ENCODE results near the gene MEIS1.

Gene MEIS1

DNA sequence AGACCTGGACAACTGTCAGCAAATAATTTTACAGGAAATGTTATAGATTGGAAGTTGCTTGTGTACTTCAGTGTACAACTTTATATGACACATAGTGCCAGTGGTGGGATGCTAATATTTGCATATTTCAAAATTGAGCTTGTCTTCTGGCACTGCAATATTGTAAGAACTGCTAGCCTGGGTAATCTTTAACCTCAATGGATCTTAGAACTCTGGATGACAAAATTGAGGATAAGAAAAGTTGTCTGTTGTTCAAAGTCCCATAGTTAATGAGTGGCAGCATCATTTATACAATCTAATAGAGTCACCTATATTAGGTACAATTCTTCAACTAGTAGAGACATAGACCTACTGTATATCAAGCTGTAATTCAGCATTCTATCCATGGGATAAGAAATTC lies 110.3 kb downstream of the MEIS1 start:
- Mint-ChIP-seq H3K27ac (no peak overlapping the region), H3K36me3 (ENCODE audit: low read depth) (no peaks in the 10 kb centered on the region), H3K4me3 (no peak overlapping the region), H3K4me1 (ENCODE audit: low read depth) (no peaks in the 10 kb centered on the region), H3K9me3 (no peaks in the 10 kb centered on the region), H3K27me3 (no peaks in the 10 kb centered on the region)
- intact Hi-C loops (cut with micrococcal nuclease) = no loop called here

DNA sequence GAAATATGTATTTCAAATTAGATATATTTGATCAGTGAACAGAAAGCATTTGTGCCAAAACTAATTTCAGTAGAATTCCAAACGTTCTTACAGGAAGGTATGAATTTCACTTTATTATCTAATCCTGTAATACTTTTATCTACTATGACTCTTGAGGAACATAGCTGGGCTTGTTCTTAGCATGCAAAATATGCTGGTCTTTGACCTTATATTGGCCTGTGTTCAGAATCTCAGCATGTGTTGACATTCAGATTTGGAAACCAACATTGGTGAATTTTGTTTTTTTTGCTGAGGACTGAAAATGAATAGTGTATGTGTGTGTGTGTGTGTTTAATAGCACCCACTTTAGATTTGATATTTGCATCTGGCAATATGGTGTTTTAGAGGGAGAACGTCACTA lies 112.2 kb downstream of the MEIS1 start:
- Mint-ChIP-seq H3K4me1 (ENCODE audit: low read depth) (no peaks in the 10 kb centered on the region), H3K27ac (no peak overlapping the region), H3K9me3 (no peaks in the 10 kb centered on the region), H3K27me3 (no peaks in the 10 kb centered on the region), H3K36me3 (ENCODE audit: low read depth) (no peaks in the 10 kb centered on the region), H3K4me3 (no peak overlapping the region)
- intact Hi-C loops (cut with micrococcal nuclease) = no loop called here

DNA sequence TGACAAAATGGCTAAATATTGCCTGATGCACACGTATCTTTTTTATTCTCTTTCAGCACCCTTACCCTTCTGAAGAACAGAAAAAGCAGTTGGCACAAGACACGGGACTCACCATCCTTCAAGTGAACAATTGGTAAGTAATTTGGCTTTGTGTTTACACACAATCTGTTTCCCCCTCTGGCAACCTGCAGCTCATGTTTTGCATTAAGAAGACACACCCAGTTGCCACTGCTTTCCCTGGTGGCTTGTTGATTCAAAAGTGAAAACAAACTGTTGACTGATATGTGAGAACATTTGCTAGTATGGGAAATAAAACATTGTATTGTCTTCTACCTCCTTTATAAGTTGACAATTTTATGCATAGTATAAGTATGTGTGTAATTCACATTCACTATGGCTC lies 113.0 kb downstream of the MEIS1 start:
- Mint-ChIP-seq H3K27ac (no peak overlapping the region), H3K4me3 (no peak overlapping the region), H3K9me3 (no peaks in the 10 kb centered on the region), H3K27me3 (no peaks in the 10 kb centered on the region), H3K36me3 (ENCODE audit: low read depth) (no peaks in the 10 kb centered on the region), H3K4me1 (ENCODE audit: low read depth) (no peaks in the 10 kb centered on the region)
- intact Hi-C loops (cut with micrococcal nuclease) = no loop called here

DNA sequence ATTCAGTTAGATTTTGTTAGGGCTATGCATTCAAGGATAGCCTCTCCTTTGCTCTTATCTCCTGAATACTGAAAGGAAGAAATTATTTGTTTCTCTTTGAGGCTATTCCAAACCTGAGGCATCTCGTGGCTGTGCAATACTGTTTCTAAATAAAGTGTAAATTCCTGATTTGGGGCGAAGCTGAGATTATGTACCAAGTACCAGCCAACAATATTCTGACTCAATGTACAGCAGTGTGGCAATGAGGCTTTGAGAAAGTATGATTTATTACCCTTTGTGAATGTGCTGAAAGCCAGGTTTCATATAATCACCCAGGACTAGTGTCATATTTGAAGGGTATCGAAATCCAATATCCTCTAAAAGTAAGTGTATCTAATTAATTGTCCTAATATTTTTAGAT lies 113.5 kb downstream of the MEIS1 start:
- Mint-ChIP-seq H3K4me3 (no peak overlapping the region), H3K4me1 (ENCODE audit: low read depth) (no peaks in the 10 kb centered on the region), H3K36me3 (ENCODE audit: low read depth) (no peaks in the 10 kb centered on the region), H3K27ac (no peak overlapping the region), H3K9me3 (no peaks in the 10 kb centered on the region), H3K27me3 (no peaks in the 10 kb centered on the region)
- intact Hi-C loops (cut with micrococcal nuclease) = no loop called here

DNA sequence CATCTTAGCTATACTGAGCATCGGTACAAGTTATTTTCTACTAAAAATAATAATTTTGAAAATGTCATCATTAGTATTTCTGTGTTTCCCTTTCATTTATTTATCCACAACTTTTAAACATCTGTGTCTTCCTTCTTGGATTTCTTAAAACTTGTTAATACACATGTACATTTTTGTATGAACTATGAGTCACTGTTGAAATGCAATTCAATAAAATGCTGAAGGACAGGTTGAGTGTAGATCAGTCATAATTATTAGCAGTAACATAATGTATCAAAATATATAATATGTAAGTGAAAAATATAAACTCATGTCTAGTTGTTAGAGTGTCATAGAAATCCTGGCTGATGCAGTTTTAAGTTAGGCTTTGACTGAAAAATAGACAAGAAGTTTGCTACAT lies 115.9 kb downstream of the MEIS1 start:
- H3K4me1 Mint-ChIP-seq (ENCODE audit: low read depth) = peaks cover 6% of the 10 kb centered on the region
- H3K27ac Mint-ChIP-seq = no peak overlapping the region
- H3K36me3 Mint-ChIP-seq (ENCODE audit: low read depth) = no peaks in the 10 kb centered on the region
- intact Hi-C loops (cut with micrococcal nuclease) = no loop called here
- H3K27me3 Mint-ChIP-seq = peaks cover 5% of the 10 kb centered on the region
- H3K9me3 Mint-ChIP-seq = no peaks in the 10 kb centered on the region
- H3K4me3 Mint-ChIP-seq = no peak overlapping the region

DNA sequence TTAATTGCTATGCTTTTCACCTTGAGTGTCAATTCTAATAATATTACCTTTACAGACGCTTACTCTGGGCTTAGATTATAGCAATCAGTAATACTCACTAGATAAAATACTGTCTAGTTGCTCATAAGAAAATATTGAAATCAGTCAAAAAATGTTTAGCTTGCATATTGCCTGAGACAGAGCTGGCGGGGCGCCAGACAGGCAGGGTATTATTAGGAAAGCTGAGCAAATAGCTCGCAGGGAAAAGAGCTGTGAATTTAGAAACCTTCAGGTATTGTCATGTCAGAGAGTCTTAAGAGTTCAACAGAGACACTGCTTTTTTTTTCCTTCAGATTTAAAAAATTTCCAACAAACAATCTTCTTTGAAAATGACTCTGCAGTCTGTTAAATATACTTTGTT lies 118.4 kb downstream of the MEIS1 start:
- peaks cover 8% of the 10 kb centered on the region for H3K27me3 Mint-ChIP-seq
- no peaks in the 10 kb centered on the region for H3K9me3 Mint-ChIP-seq
- H3K27ac Mint-ChIP-seq = no peak overlapping the region
- peaks cover 11% of the 10 kb centered on the region for H3K4me1 Mint-ChIP-seq (ENCODE audit: low read depth)
- H3K36me3 Mint-ChIP-seq (ENCODE audit: low read depth) = no peaks in the 10 kb centered on the region
- intact Hi-C loops (cut with micrococcal nuclease) = no loop called here
- no peak overlapping the region for H3K4me3 Mint-ChIP-seq

DNA sequence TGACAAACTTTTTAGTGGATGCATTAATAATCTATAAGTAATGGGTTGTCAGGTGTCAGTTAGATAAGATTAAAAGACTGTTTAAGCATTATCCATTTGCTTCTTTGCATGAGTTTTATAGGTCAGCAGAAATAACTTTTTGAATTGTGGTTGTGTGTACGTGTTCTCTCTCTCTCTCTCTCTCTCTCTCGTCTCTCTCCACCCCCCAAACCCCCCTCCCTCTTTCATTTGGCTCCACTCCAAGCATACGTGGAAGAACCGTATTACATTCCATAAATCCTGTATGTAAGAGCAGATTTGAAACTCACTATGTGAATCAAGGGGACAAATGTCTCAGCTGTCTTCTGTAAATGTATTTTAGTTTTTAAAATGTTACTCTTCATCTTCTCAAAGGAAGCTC lies 120.2 kb downstream of the MEIS1 start:
- Mint-ChIP-seq H3K27me3 (peaks cover 8% of the 10 kb centered on the region), H3K9me3 (no peaks in the 10 kb centered on the region), H3K36me3 (ENCODE audit: low read depth) (no peaks in the 10 kb centered on the region), H3K4me1 (ENCODE audit: low read depth) (peaks cover 11% of the 10 kb centered on the region), H3K27ac (no peak overlapping the region), H3K4me3 (no peak overlapping the region)
- intact Hi-C loops (cut with micrococcal nuclease) = no loop called here

DNA sequence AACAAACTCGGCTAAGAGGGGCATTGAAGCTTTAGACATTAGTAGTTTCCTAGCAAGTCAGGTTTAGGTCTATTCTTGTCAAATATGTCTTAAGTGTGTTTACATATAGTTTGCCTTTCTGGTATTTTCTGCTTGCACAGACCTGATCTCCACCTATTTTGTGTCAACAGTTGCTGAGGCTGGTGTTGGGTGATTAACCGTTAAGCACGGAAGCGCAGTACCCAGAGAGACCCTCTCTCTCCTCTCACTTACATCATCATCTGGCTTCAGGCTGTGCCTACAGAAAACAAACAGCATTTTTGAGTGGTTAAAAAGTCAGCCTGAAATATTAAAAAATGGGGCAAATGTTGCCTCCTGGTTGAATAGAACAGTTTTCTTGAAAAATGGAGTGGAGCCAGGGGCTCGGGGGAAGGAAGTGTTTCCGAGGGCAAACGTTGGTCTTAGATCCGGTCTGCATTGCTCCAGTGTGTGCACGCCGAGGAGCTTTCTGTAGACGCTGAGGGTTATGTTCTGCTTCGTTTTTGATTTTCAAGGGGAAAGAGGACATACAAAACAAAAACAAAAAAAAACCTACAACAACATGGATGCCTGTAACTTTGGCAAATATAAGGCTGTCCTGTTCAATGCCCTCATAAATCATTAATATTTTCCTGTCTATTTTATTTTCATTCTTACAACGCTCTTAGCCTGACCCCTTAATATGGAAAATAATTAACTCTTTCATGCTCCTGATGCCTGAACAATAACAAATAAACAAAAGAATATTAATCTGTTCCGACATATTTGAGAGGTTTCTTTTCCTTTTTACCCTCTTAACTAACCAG lies 120.8 kb downstream of the MEIS1 start:
- H3K4me3 Mint-ChIP-seq = peak overlapping the region; percentile 55
- intact Hi-C loops (cut with micrococcal nuclease) = no loop called here
- H3K9me3 Mint-ChIP-seq = no peaks in the 10 kb centered on the region
- peaks cover 8% of the 10 kb centered on the region for H3K27me3 Mint-ChIP-seq
- H3K27ac Mint-ChIP-seq = no peak overlapping the region
- H3K36me3 Mint-ChIP-seq (ENCODE audit: low read depth) = no peaks in the 10 kb centered on the region
- peaks cover 11% of the 10 kb centered on the region for H3K4me1 Mint-ChIP-seq (ENCODE audit: low read depth)

DNA sequence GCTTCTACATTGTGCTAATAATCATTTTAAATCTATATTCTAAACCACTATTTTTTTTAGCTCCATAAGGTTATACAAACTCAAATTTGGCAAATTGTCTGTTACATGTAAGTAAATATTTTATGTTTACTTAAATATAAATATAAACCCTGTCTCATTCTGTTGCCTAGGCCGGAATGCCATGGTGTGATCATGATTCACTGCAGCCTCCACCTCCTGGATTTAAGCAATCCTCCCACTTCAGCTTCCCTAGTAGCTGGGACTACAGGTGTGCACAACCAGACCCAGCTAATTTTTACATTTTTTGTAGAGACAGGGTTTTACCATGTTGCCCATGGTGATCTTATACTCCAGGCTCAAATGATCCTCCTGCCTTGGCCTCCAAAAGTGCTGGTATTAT lies 124.7 kb downstream of the MEIS1 start:
- H3K36me3 Mint-ChIP-seq (ENCODE audit: low read depth) = no peaks in the 10 kb centered on the region
- H3K4me3 Mint-ChIP-seq = no peak overlapping the region
- intact Hi-C loops (cut with micrococcal nuclease) = no loop called here
- no peak overlapping the region for H3K27ac Mint-ChIP-seq
- peaks cover 8% of the 10 kb centered on the region for H3K27me3 Mint-ChIP-seq
- no peaks in the 10 kb centered on the region for H3K9me3 Mint-ChIP-seq
- H3K4me1 Mint-ChIP-seq (ENCODE audit: low read depth) = peaks cover 18% of the 10 kb centered on the region

DNA sequence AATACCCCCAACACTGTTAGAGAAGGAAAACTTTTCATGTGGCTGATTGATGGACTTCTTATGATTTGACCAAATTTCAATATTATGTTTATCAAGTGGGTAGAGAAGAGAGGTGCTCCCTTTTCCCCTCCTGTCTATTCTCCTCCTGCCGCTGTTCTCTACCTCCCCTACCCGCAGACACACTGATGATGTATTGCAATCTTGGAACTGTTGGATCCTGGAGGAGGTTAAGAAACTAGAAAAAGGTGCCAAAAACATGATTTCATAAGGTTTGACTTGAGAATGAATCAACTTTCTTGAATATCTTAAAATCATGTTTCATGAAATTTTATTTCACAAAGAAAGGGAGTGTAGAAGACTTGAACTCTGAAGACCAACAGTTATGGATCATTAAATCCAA lies 125.8 kb downstream of the MEIS1 start:
- intact Hi-C loops (cut with micrococcal nuclease) = no loop called here
- Mint-ChIP-seq H3K36me3 (ENCODE audit: low read depth) (no peaks in the 10 kb centered on the region), H3K9me3 (no peaks in the 10 kb centered on the region), H3K27me3 (peaks cover 4% of the 10 kb centered on the region), H3K4me3 (no peak overlapping the region), H3K27ac (no peak overlapping the region), H3K4me1 (ENCODE audit: low read depth) (peaks cover 13% of the 10 kb centered on the region)

DNA sequence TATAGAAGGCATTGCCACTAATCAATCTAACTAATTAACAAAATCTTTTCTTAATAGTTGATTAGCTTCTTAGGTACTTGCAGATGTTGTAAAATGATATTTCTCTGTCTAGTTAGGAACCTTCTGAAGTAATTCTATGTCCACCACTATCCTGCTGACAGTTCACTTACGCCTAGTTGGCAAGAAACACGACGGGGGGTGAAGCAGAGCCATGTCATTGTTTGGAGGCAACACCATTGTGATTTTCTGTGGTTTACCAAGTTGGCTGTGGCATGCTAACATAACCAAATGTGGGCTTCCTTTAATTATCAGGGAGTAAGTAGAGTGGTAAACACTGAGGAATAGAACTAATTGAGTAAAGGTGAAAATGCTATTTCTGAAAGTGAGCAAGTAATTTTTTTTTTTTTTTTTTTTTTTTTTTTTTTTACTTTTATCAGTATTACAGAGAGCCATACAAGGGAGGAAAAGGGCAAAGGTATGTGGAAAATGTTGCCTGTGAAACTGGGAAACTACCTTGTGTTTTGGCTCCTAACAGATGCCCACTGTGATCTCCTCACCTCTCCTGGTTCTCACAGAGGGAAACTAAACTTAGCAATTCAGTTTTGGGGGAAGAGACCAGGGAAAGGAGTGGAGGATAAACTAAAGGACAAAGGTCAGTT lies 126.8 kb downstream of the MEIS1 start:
- Mint-ChIP-seq H3K27ac (no peak overlapping the region), H3K9me3 (no peaks in the 10 kb centered on the region), H3K36me3 (ENCODE audit: low read depth) (no peaks in the 10 kb centered on the region), H3K4me3 (no peak overlapping the region), H3K27me3 (no peaks in the 10 kb centered on the region), H3K4me1 (ENCODE audit: low read depth) (peaks cover 7% of the 10 kb centered on the region)
- intact Hi-C loops (cut with micrococcal nuclease) = no loop called here

DNA sequence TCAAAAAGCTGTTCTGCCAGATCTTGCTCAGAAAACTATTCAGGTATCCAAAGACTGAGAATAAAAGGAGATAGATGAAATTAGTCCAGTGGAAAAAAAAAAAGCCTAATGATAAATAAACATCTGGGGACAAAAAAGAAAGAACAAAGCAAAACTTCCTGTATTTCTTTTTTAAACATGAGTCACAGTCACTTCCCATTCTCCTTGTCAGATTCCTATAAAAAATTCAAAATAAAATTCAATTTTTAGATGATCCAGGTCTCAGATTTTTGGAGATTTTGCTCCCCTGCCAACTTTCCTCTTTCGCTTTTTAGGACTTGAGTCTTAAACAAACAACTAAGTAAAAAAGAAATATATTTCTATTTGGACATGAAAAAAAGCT lies 127.4 kb downstream of the MEIS1 start:
- intact Hi-C loops (cut with micrococcal nuclease) = no loop called here
- Mint-ChIP-seq H3K4me3 (no peak overlapping the region), H3K4me1 (ENCODE audit: low read depth) (peaks cover 7% of the 10 kb centered on the region), H3K27ac (no peak overlapping the region), H3K36me3 (ENCODE audit: low read depth) (no peaks in the 10 kb centered on the region), H3K9me3 (no peaks in the 10 kb centered on the region), H3K27me3 (no peaks in the 10 kb centered on the region)

DNA sequence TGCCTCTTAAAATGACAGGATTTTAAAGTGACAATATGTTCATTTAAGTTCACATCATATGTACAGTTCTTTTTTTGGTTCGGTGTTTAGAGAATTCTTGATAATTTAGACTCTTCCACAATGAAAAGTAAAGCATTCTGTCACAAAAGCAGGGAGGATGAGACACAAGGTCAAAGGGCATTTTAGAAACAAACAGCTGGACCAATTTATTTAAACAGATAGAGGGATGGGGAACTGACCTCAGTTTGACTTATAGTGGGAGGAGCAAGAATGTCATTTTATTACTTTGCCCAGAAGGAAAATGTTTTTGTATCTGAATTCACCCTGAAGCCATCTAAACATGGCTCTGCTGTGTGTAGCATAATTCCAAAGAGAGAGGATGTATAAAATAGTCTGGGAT lies 128.5 kb downstream of the MEIS1 start:
- no peaks in the 10 kb centered on the region for H3K27me3 Mint-ChIP-seq
- intact Hi-C loops (cut with micrococcal nuclease) = no loop called here
- H3K4me1 Mint-ChIP-seq (ENCODE audit: low read depth) = peaks cover 7% of the 10 kb centered on the region
- H3K27ac Mint-ChIP-seq = no peak overlapping the region
- H3K9me3 Mint-ChIP-seq = no peaks in the 10 kb centered on the region
- H3K36me3 Mint-ChIP-seq (ENCODE audit: low read depth) = no peaks in the 10 kb centered on the region
- no peak overlapping the region for H3K4me3 Mint-ChIP-seq

DNA sequence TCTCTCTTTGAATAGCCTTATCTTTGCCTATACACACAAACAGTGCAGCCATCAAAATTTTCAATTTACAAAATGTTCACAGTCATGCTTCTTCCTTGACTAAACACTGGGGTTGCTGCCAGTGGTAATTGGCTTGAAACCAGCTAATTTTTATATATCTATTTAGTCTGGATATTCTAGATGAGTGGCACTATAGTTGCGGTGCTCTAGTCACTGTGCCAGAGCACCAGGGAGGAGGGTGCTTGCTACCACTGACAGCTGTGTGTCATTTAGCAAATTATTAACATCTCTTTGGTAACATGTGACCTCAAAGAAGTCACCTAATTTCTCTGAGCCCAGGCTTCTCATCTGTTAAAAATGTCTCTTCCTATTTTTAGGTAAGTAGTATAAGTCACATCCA lies 130.4 kb downstream of the MEIS1 start:
- Mint-ChIP-seq H3K27me3 (no peaks in the 10 kb centered on the region), H3K27ac (no peak overlapping the region), H3K36me3 (ENCODE audit: low read depth) (no peaks in the 10 kb centered on the region), H3K9me3 (no peaks in the 10 kb centered on the region), H3K4me1 (ENCODE audit: low read depth) (peaks cover 7% of the 10 kb centered on the region), H3K4me3 (no peak overlapping the region)
- intact Hi-C loops (cut with micrococcal nuclease) = no loop called here

All from dendritic cell treated with granulocyte-macrophage colony-stimulating factor and Interleukin-4, amounts not matched to agents 40 ng/mL and 50 ng/mL, for 4 days (primary cell).